H1 (cell line): ENCODE data around the gene GRB7. TPM values are rescaled to one million over a fixed set of nuclear protein-coding genes. Genes with fewer than 3 reads are reported as not detected.

ENCODE experiments used
- CTCF ChIA-PET: fragments of 300-600 bp; sonication (Branson Sonifier 250); formaldehyde crosslinking; loops from one replicate; lab custom pipeline; 2021; ENCODE audit not compliant: partially characterized antibody; lab: Charles Lee
- POLR2A ChIA-PET: fragments of 300-600 bp; sonication (Branson Sonifier 250); formaldehyde crosslinking; loops from one replicate; lab custom pipeline; 2021; ENCODE audit warnings: inconsistent platforms; ENCODE audit not compliant: partially characterized antibody; lab: Charles Lee
- DNase-seq, 2 experiments: peaks; one replicate each; pipeline versions ENCODE4 v3.0.0 to v3.0.0-alpha.2; 2010 to 2022; ENCODE audit warnings: low spot score in 2 of 2, low read depth in 1 of 2, mixed read lengths in 1 of 2
- FAIRE-seq: peaks from 2 replicates; lab custom pipeline; 2011; peaks lifted over from hg19 to GRCh38; lab: Jason Lieb, UNC
- H2AFZ ChIP-seq: 2 replicates; pipeline ENCODE4 v1.8.1; 2012; ENCODE audit warnings: low read length, inconsistent platforms
- H2AK5ac ChIP-seq: 2 replicates; pipeline ENCODE4 v1.6.1; 2013; ENCODE audit warnings: low read depth, low read length
- H2BK120ac ChIP-seq: replicated peaks from 2 replicates; pipeline ENCODE3; 2013; ENCODE audit warnings: low read depth, low read length, inconsistent platforms
- H2BK12ac ChIP-seq: 2 replicates; pipeline ENCODE4 v1.6.1; 2013; ENCODE audit warnings: low read depth, low read length
- H2BK15ac ChIP-seq: 2 replicates; pipeline ENCODE4 v1.6.1; 2013; ENCODE audit warnings: low read length
- H2BK20ac ChIP-seq: 2 replicates; pipeline ENCODE4 v1.6.1; 2013; ENCODE audit warnings: low read length
- H2BK5ac ChIP-seq: 2 replicates; pipeline ENCODE4 v1.6.1; 2013; ENCODE audit warnings: low read depth, low read length
- H3K14ac ChIP-seq: 2 replicates; pipeline ENCODE4 v1.6.1; 2013; ENCODE audit warnings: inconsistent platforms; ENCODE audit not compliant: insufficient read length
- H3K18ac ChIP-seq: 2 replicates; pipeline ENCODE4 v1.6.1; 2013; ENCODE audit warnings: low read length; ENCODE audit errors: extremely low read depth
- H3K23ac ChIP-seq: 2 replicates; pipeline ENCODE4 v1.6.1; 2013; ENCODE audit warnings: inconsistent platforms; ENCODE audit not compliant: insufficient read length
- H3K23me2 ChIP-seq: 2 replicates; pipeline ENCODE4 v1.6.1; 2013; ENCODE audit warnings: low read depth, low read length
- H3K27ac ChIP-seq: 2 replicates; pipeline ENCODE4 v1.6.1; 2011; ENCODE audit warnings: low read depth, low read length, inconsistent platforms
- H3K27me3 ChIP-seq, 4 experiments: replicated peaks in 1 of 4; 1 replicate in 1 of 4; 2 replicates in 3 of 4; pipeline versions ENCODE4 v1.6.1 to v1.8.1; 2011 to 2013; ENCODE audit warnings: low read length in 3 of 4, mild to moderate bottlenecking in 3 of 4, inconsistent platforms in 2 of 4, mixed read lengths in 2 of 4, moderate library complexity in 1 of 4; ENCODE audit not compliant: control insufficient read depth in 3 of 4, insufficient read depth in 3 of 4; ENCODE audit errors: extremely low read depth in 1 of 4
- H3K36me3 ChIP-seq, 4 experiments: 2 replicates each; pipeline versions ENCODE4 v1.6.1 to v1.8.1; 2011 to 2013; ENCODE audit warnings: mild to moderate bottlenecking in 4 of 4, low read length in 3 of 4, moderate library complexity in 2 of 4, control low read depth in 1 of 4, inconsistent platforms in 1 of 4; ENCODE audit not compliant: insufficient read depth in 4 of 4, control insufficient read depth in 2 of 4
- H3K4ac ChIP-seq: replicated peaks from 2 replicates; pipeline ENCODE3; 2013; ENCODE audit warnings: low read length, low read depth, mixed read lengths, inconsistent platforms; ENCODE audit not compliant: insufficient read length
- H3K4me1 ChIP-seq, 4 experiments: replicated peaks in 1 of 4; 1 replicate in 1 of 4; 2 replicates in 3 of 4; pipeline versions ENCODE4 v1.6.1 to v1.8.1; 2011 to 2013; ENCODE audit warnings: low read length in 3 of 4, inconsistent platforms in 2 of 4, mixed read lengths in 1 of 4; ENCODE audit not compliant: insufficient read depth in 4 of 4, control insufficient read depth in 3 of 4
- H3K4me2 ChIP-seq, 2 experiments: 2 replicates each; pipeline versions ENCODE4 v1.6.1 to v1.8.1; 2011 to 2013; ENCODE audit warnings: low read depth in 2 of 2, low read length in 2 of 2, control low read depth in 1 of 2, inconsistent platforms in 1 of 2, mild to moderate bottlenecking in 1 of 2; ENCODE audit not compliant: insufficient read depth in 1 of 2
- H3K4me3 ChIP-seq, 4 experiments: fragments of 200-600, 300-600 bp in 1 of 4; sonication (generic), shearing (Covaris generic), sonication (Bioruptor Twin) in 1 of 4; 2 replicates each; pipeline versions ENCODE4 v1.5.1 to v1.8.1; 2011 to 2016; ENCODE audit warnings: low read length in 4 of 4, low read depth in 3 of 4, control low read depth in 2 of 4, inconsistent platforms in 2 of 4, mild to moderate bottlenecking in 2 of 4, mixed read lengths in 1 of 4, moderate library complexity in 1 of 4; ENCODE audit not compliant: insufficient read depth in 2 of 4; ENCODE audit errors: extremely low read depth in 1 of 4
- H3K56ac ChIP-seq: replicated peaks from 2 replicates; pipeline ENCODE3; 2013; ENCODE audit warnings: low read depth, mild to moderate bottlenecking, mixed read lengths, low read length, inconsistent platforms; ENCODE audit not compliant: insufficient read length
- H3K79me1 ChIP-seq: 2 replicates; pipeline ENCODE4 v1.6.1; 2013; ENCODE audit warnings: low read depth, low read length, control low read depth
- H3K79me2 ChIP-seq, 2 experiments: 2 replicates each; pipeline versions ENCODE4 v1.6.1 to v1.8.1; 2012 to 2013; ENCODE audit warnings: low read length in 2 of 2, mild to moderate bottlenecking in 2 of 2, inconsistent platforms in 1 of 2; ENCODE audit not compliant: insufficient read depth in 2 of 2, control insufficient read depth in 1 of 2
- H3K9ac ChIP-seq, 4 experiments: replicated peaks in 1 of 4; 1 replicate in 1 of 4; 2 replicates in 3 of 4; pipeline versions ENCODE4 v1.6.1 to v1.8.1; 2011 to 2013; ENCODE audit warnings: low read depth in 3 of 4, low read length in 3 of 4, control low read depth in 2 of 4, mild to moderate bottlenecking in 2 of 4, moderate library complexity in 2 of 4, inconsistent platforms in 1 of 4; ENCODE audit errors: extremely low read depth in 1 of 4
- H3K9me3 ChIP-seq, 2 experiments: 2 replicates each; pipeline versions ENCODE4 v1.6.1 to v1.8.1; 2012 to 2013; ENCODE audit warnings: mild to moderate bottlenecking in 2 of 2, moderate library complexity in 2 of 2, control low read depth in 1 of 2, inconsistent platforms in 1 of 2, low read depth in 1 of 2, low read length in 1 of 2, mixed read lengths in 1 of 2; ENCODE audit not compliant: insufficient read depth in 2 of 2
- H4K20me1 ChIP-seq, 2 experiments: replicated peaks in 1 of 2; 2 replicates each; pipeline versions ENCODE3 to v1.8.1; 2011 to 2013; ENCODE audit warnings: inconsistent platforms in 2 of 2, low read length in 2 of 2, mild to moderate bottlenecking in 1 of 2; ENCODE audit not compliant: insufficient read depth in 2 of 2, control insufficient read depth in 1 of 2
- H4K5ac ChIP-seq: 2 replicates; pipeline ENCODE4 v1.6.1; 2013; ENCODE audit warnings: low read length, low read depth, mixed read lengths, inconsistent platforms; ENCODE audit not compliant: insufficient read length
- H4K8ac ChIP-seq: 2 replicates; pipeline ENCODE4 v1.8.0; 2013; ENCODE audit warnings: mild to moderate bottlenecking, moderate library complexity, low read length, inconsistent platforms; ENCODE audit not compliant: insufficient read depth; ENCODE audit errors: extremely low read depth
- H4K91ac ChIP-seq: replicated peaks from 2 replicates; pipeline ENCODE3; 2013; ENCODE audit warnings: low read length, mixed read lengths, inconsistent platforms; ENCODE audit not compliant: insufficient read length
- EZH2 ChIP-seq: fragments of 200-600 bp; sonication (generic); IDR thresholded peaks from 2 replicates; pipeline ENCODE4 v1.7.1; 2012; ENCODE audit warnings: low read depth, mild to moderate bottlenecking, moderate library complexity, low read length, inconsistent platforms; ENCODE audit not compliant: severe bottlenecking
- POLR2A ChIP-seq, 2 experiments: IDR thresholded peaks; 1 replicate in 1 of 2; 2 replicates in 1 of 2; pipeline ENCODE4 v1.6.1; 2011; ENCODE audit warnings: low read depth in 2 of 2, low read length in 2 of 2, mild to moderate bottlenecking in 2 of 2; ENCODE audit errors: control extremely low read depth in 1 of 2
- WGBS, 2 experiments: shearing (Covaris generic) in 1 of 2; methylation state at CpG; one replicate each; pipeline versions ENCODE4 v1.1.6 to v1.1.7; 2013 to 2015; ENCODE audit warnings: low lambda C conversion rate in 2 of 2, mixed read lengths in 2 of 2, inconsistent platforms in 1 of 2, low coverage in 1 of 2, missing lambda C conversion rate in 1 of 2; ENCODE audit not compliant: insufficient replicate concordance in 2 of 2, insufficient coverage in 1 of 2, insufficient read length in 1 of 2; ENCODE audit errors: extremely low coverage in 1 of 2, missing lambda C conversion rate in 1 of 2; 5-methylcytosine and 5-hydroxymethylcytosine counted together
- polyA plus RNA-seq, 7 experiments: library from polyadenylated mRNA; depleted of rRNA in 3 of 7; stranded (reverse) in 5 of 7; unstranded in 2 of 7; fragments of >200 nt in 5 of 7; fragments of 200-250 nt in 2 of 7; gene quantifications; 1 replicate in 5 of 7; 2 replicates in 1 of 7; 4 replicates in 1 of 7; pipeline versions ENCODE4 v1.2.1 to v1.2.3, GENCODE V29; 2011 to 2013; ENCODE audit warnings: missing spikeins in 2 of 7, mixed read lengths in 2 of 7
- total RNA-seq: library from RNA; stranded (reverse); fragmentation: NEBNext Ultra II Directional; extraction: Animal tissue kit (Norgen Biotek cat#: 25700); gene quantifications from 2 replicates; pipeline ENCODE4 v1.2.1, GENCODE V29; 2021

Gene GRB7
- total and polyA plus RNA-seq, 2 of the 8 experiments (the other 6 are each of a cell fraction or from before 2014, with no cell fraction given), result 32.2 to 41.5 TPM

GRCh38 chr17:39726617-39727016 lies 11.1 kb upstream of the GRB7 start:
- POLR2A ChIA-PET, result interaction anchor here (1.1 to 1.5 kb wide), 4 partner anchors 16 to 56 kb away, joined by 3 to 5 read pairs (median 4); no protein-coding TSS in a partner anchor

More at GRCh38 chr17:39726617-39727016, 11.1 kb upstream of the GRB7 start:
- H4K20me1 ChIP-seq, result peaks cover 8 to 20% of the 10 kb centered on the region in 2 experiments
- CTCF ChIA-PET, result interaction anchor here (1.1 to 1.2 kb wide), 2 partner anchors 93 to 104 kb away, joined by 3 read pairs; no protein-coding TSS in a partner anchor
- no peak overlapping the region for H3K4me2 ChIP-seq
- H3K23ac ChIP-seq, result no peak overlapping the region
- no peak overlapping the region for H3K27ac ChIP-seq
- H3K4me1 ChIP-seq, result peaks cover 0 to 11% (median 4%) of the 10 kb centered on the region in 4 experiments; a peak in 6 of 7 replicates
- no peak overlapping the region for H4K5ac ChIP-seq
- H3K18ac ChIP-seq, result no peak overlapping the region
- H3K4ac ChIP-seq, result no peak overlapping the region
- FAIRE-seq (no peak), DNase-seq (no peak)
- H3K27me3 ChIP-seq, result no peaks in the 10 kb centered on the region
- H3K79me1 ChIP-seq, result no peaks in the 10 kb centered on the region; the same call in 1 of the 2 replicates
- H3K14ac ChIP-seq, result no peak overlapping the region
- peaks cover 5% of the 10 kb centered on the region; the same call in 1 of the 2 replicates for H3K23me2 ChIP-seq
- no peak overlapping the region for H4K8ac ChIP-seq
- no peak overlapping the region for H3K4me3 ChIP-seq
- H2BK15ac ChIP-seq, result no peak overlapping the region
- TF ChIP-seq POLR2A (IDR thresholded peaks at IDR 0.05; ENCODE audit: control extremely low read depth in 1 of 2, low read depth in 2 of 2, low read length in 2 of 2) (peak in 1 of 2 experiments; percentile 61; a peak in 1 of 3 replicates), EZH2 (no peak)
- no peak overlapping the region for H2BK20ac ChIP-seq
- H4K91ac ChIP-seq, result no peak overlapping the region
- H2BK120ac ChIP-seq, result no peak overlapping the region
- H2AK5ac ChIP-seq, result no peak overlapping the region
- no peak overlapping the region; the same call in 1 of the 2 replicates for H2BK5ac ChIP-seq
- no peak overlapping the region for H3K9ac ChIP-seq
- no peak overlapping the region for H3K56ac ChIP-seq
- no peaks in the 10 kb centered on the region for H3K79me2 ChIP-seq
- no peaks in the 10 kb centered on the region for H3K9me3 ChIP-seq
- H2AFZ ChIP-seq, result no peak overlapping the region
- WGBS, 2 experiments, result 89% methylated on average over 9 of the region's 9 CpGs; no CpG with 5 or more reads in 1 of the 2 experiments
- H3K36me3 ChIP-seq, result peaks cover 15 to 57% (median 36%) of the 10 kb centered on the region in 4 experiments
- no peak overlapping the region for H2BK12ac ChIP-seq
